Mammary epithelial cell (primary cell): ENCODE results near the gene RAPGEF4.

Source experiments
- CTCF ChIP-seq, 2 donors: IDR thresholded peaks in 1 of 2; conservative IDR thresholded peaks in 1 of 2; 2 replicates each; pipeline ENCODE4 v1.5.1; 2011 to 2012; ENCODE audit warnings: inconsistent platforms in 2 of 2, low read length in 2 of 2, mild to moderate bottlenecking in 2 of 2, control low read depth in 1 of 2, low read depth in 1 of 2; ENCODE audit not compliant: insufficient read depth in 1 of 2; ENCODE audit errors: extremely low read depth in 1 of 2
- EZH2 ChIP-seq: IDR thresholded peaks from 2 replicates; pipeline ENCODE4 v1.6.1; 2012; ENCODE audit warnings: low read length, inconsistent platforms, borderline replicate concordance

- no peak for TF ChIP-seq CTCF (conservative IDR thresholded peaks at IDR 0.05 in 1 of 2, IDR thresholded peaks at IDR 0.05 in 1 of 2; ENCODE audit: extremely low read depth in 1 of 2, insufficient read depth in 1 of 2, low read depth in 1 of 2, low read length in 2 of 2)
- TF ChIP-seq EZH2: no peak
These were observed at the start of gene RAPGEF4 for GRCh38 chr2:172735582-172736423.
